ENCODE data around the gene LSR.

GRCh38 chr19:35294859-35295791, 46.3 kb downstream of the LSR start:
- TF ChIP-seq EZH2 (IDR thresholded peaks at IDR 0.05) (no peak), CTCF (IDR thresholded peaks at IDR 0.05 in 2 of 3, conservative IDR thresholded peaks at IDR 0.05 in 1 of 3; ENCODE audit: borderline replicate concordance in 1 of 3, insufficient read depth in 1 of 3, low read depth in 2 of 3, low read length in 2 of 3) (no peak), YY1 (IDR thresholded peaks at IDR 0.05; ENCODE audit: extremely low read depth, insufficient replicate concordance, low read depth, low read length) (no peak), FOSL1 (IDR thresholded peaks at IDR 0.05; ENCODE audit: low read depth) (no peak), EZH2phosphoT487 (IDR thresholded peaks at IDR 0.05; ENCODE audit: borderline replicate concordance) (no peak), SIN3A (IDR thresholded peaks at IDR 0.05; ENCODE audit: low read depth) (no peak), REST (IDR thresholded peaks at IDR 0.05; ENCODE audit: low read depth) (no peak), TCF7L2 (IDR thresholded peaks at IDR 0.05; ENCODE audit: borderline replicate concordance, extremely low read depth, insufficient read depth, insufficient read length) (no peak), POLR2A (IDR thresholded peaks at IDR 0.05; ENCODE audit: borderline replicate concordance, extremely low read depth, insufficient read depth, insufficient read length) (no peak), CBX3 (IDR thresholded peaks at IDR 0.05; ENCODE audit: low read depth) (no peak), POLR2AphosphoS5 (IDR thresholded peaks at IDR 0.05; ENCODE audit: low read depth, low read length) (no peak), JUND (IDR thresholded peaks at IDR 0.05) (no peak)
